Adrenal gland (tissue), 12 donors: ENCODE data around the gene AMZ1. TPM values are rescaled to one million over a fixed set of nuclear protein-coding genes. Genes with fewer than 3 reads are reported as not detected.
"Not testable (repeated sequence)": the region's sequence is repeated elsewhere in the genome, so short reads cannot be mapped to it uniquely, and the experiment has no call there.

Experiments
- DNase-seq, 7 donors: peaks; one replicate each; pipeline ENCODE4 v3.0.0-alpha.2; 2019 to 2020
- H3K27ac ChIP-seq, 5 donors: fragments of 200-600 bp; sonication (generic) in 4 of 5; 1 replicate in 3 of 5; 2 replicates in 2 of 5; pipeline versions ENCODE4 v1.5.1 to v1.8.0; 2016 to 2020; ENCODE audit warnings: mild to moderate bottlenecking in 1 of 5
- H3K27me3 ChIP-seq: fragments of 200-600 bp; 2 replicates; pipeline ENCODE4 v1.8.0; 2021
- H3K36me3 ChIP-seq, 2 donors: fragments of 200-600 bp; replicated peaks in 1 of 2; 1 replicate in 1 of 2; 2 replicates in 1 of 2; pipeline versions ENCODE4 v1.5.1 to v1.8.0; 2018 to 2022
- H3K4me1 ChIP-seq, 2 donors: fragments of 200-600 bp; replicated peaks in 1 of 2; 1 replicate in 1 of 2; 2 replicates in 1 of 2; pipeline versions ENCODE4 v1.5.1 to v1.8.0; 2018 to 2021
- H3K4me3 ChIP-seq, 4 donors: fragments of 200-600 bp; sonication (generic) in 3 of 4; one replicate each; pipeline ENCODE4 v1.5.1; 2016 to 2018
- H3K9me3 ChIP-seq, 3 donors: fragments of 200-600 bp; sonication (generic) in 1 of 3; replicated peaks in 1 of 3; 1 replicate in 2 of 3; 2 replicates in 1 of 3; pipeline versions ENCODE4 v1.5.1 to v1.8.0; 2016 to 2021
- CTCF ChIP-seq, 6 experiments: fragments of 450-650 bp in 4 of 6; fragments of 200-600 bp in 2 of 6; sonication (generic) in 1 of 6; IDR thresholded peaks; 1 replicate in 5 of 6; 2 replicates in 1 of 6; pipeline versions ENCODE4 v1.5.1 to v1.8.0; 2016 to 2021; ENCODE audit warnings: antibody characterized with exemption in 6 of 6, mild to moderate bottlenecking in 2 of 6, moderate library complexity in 1 of 6
- POLR2A ChIP-seq, 2 donors: fragments of 450-650 bp; IDR thresholded peaks; one replicate each; pipeline ENCODE4 v1.6.1; 2017; ENCODE audit warnings: antibody characterized with exemption in 2 of 2, mild to moderate bottlenecking in 2 of 2, moderate library complexity in 1 of 2
- WGBS, 4 donors: extraction: QIAGEN DNeasy Blood & Tissue Kit in 2 of 4; methylation state at CpG; one replicate each; pipeline versions ENCODE4 v1.1.5 to v1.1.7; 2013 to 2017; 5-methylcytosine and 5-hydroxymethylcytosine counted together
- intact Hi-C, 2 donors: fragments of 100-400 bp; cut with DNase I; formaldehyde crosslinking; loops; one replicate each; pipeline versions ENCODE4 v1.14.1 to v1.15.0; 2022 to 2023
- polyA plus RNA-seq, 3 donors: library from polyadenylated mRNA; stranded (reverse); fragments of 200-250 nt in 2 of 3; fragments of 350-450 nt in 1 of 3; fragmentation: Illumina TruSeq in 1 of 3; extraction: RNeasy Lipid Tissue Mini Kit (QIAGEN cat#74804) in 1 of 3; gene quantifications; one replicate each; pipeline ENCODE4 v1.2.3, GENCODE V29; 2013 to 2014
- total RNA-seq, 9 donors: library from RNA; depleted of rRNA in 4 of 9; stranded (reverse); fragments of >200 nt in 4 of 9; fragments of 120-200 nt in 1 of 9; fragmentation: NEBNext Ultra II Directional in 1 of 9; extraction: Animal tissue kit (Norgen Biotek cat#: 25700) in 1 of 9; gene quantifications; one replicate each; pipeline versions ENCODE4 v1.1.0 to v1.2.4, GENCODE V29; 2013 to 2023
- donor health status: healthy with polysubstance abuse.
- donor health status: Bipolar disorder and iron deficiency.
- donor health status: DM: yes; HTN: yes; CAD: no.
- donor health status: DM: no; HTN: no; CAD: no.
- donor health status: DM: no; HTN: no; CAD: no.
- donor health status: DM: yes; HTN: yes; CAD: no.

AMZ1 gene
- total and polyA plus RNA-seq, 12 donors, result 0.06 to 0.36 (median 0.11) TPM; not detected in 6

- 59 to 82% (median 71%) methylated on average over 20 to 23 of the region's 23 CpGs for WGBS, 4 donors
- intact Hi-C loops, result loop anchor here (5.0 to 10.0 kb wide), 3 partner anchors 78 to 215 kb away; partner anchors contain the start of gene GRIFIN (in 1 of the 2)
- H3K4me1 ChIP-seq, result peaks cover 0 to 14% of the 10 kb centered on the region in 2 donors
- H3K9me3 ChIP-seq, result no peaks in the 10 kb centered on the region
- H3K4me3 ChIP-seq, result no peak overlapping the region
- TF ChIP-seq CTCF (IDR thresholded peaks at IDR 0.05) (no peak), POLR2A (IDR thresholded peaks at IDR 0.05) (no peak)
- H3K36me3 ChIP-seq, result no peaks in the 10 kb centered on the region
- H3K27ac ChIP-seq, result no peak overlapping the region
- peaks cover 37% of the 10 kb centered on the region for H3K27me3 ChIP-seq
- DNase-seq, result no peak
Observed at GRCh38 chr7:2689951-2690705, 2.1 kb downstream of the AMZ1 start.

GRCh38 chr7:2691011-2691707 lies 3.2 kb downstream of the AMZ1 start:
- no peak for TF ChIP-seq POLR2A (IDR thresholded peaks at IDR 0.05)
- TF ChIP-seq CTCF (IDR thresholded peaks at IDR 0.05), result no peak
- Histone ChIP-seq H3K4me1 (peaks cover 0 to 14% of the 10 kb centered on the region in 2 donors), H3K27me3 (peaks cover 33% of the 10 kb centered on the region), H3K36me3 (no peaks in the 10 kb centered on the region), H3K27ac (no peak overlapping the region), H3K4me3 (no peak overlapping the region), H3K9me3 (no peaks in the 10 kb centered on the region)
- WGBS, 4 donors, result 75 to 81% (median 77%) methylated on average over 18 of the region's 18 CpGs
- no peak for DNase-seq
- intact Hi-C loops, result no loop called here

- H3K4me3 ChIP-seq, DNase-seq, H3K36me3 ChIP-seq, H3K27ac ChIP-seq, intact Hi-C loops, H3K9me3 ChIP-seq: not testable (repeated sequence)
- H3K27me3 ChIP-seq, result peaks cover 25% of the 10 kb centered on the region
- H3K4me1 ChIP-seq, result peaks cover 0 to 14% of the 10 kb centered on the region in 2 donors
- whole genome bisulfite sequencing, 4 donors, result 89 to 93% (median 91%) methylated on average over 21 to 23 of the region's 23 CpGs
Observed at GRCh38 chr7:2691932-2692439, 4.0 kb downstream of the AMZ1 start.

GRCh38 chr7:2692543-2692942 lies 4.5 kb downstream of the AMZ1 start:
- 83 to 90% (median 85%) methylated on average over 13 to 14 of the region's 14 CpGs for WGBS, 4 donors
- no peaks in the 10 kb centered on the region for H3K36me3 ChIP-seq

GRCh38 chr7:2693420-2694121 lies 5.6 kb downstream of the AMZ1 start:
- intact Hi-C loops, H3K27ac ChIP-seq, H3K36me3 ChIP-seq, DNase-seq, H3K27me3 ChIP-seq, H3K9me3 ChIP-seq, H3K4me1 ChIP-seq, H3K4me3 ChIP-seq: not testable (repeated sequence)
- WGBS, 4 donors, result 83 to 89% (median 88%) methylated on average over 17 to 19 of the region's 19 CpGs

More at GRCh38 chr7:2692543-2692942, 4.5 kb downstream of the AMZ1 start:
- Histone ChIP-seq H3K27me3 (peaks cover 19% of the 10 kb centered on the region), H3K27ac (no peak overlapping the region), H3K4me1 (peaks cover 0 to 12% of the 10 kb centered on the region in 2 donors), H3K4me3 (no peak overlapping the region), H3K9me3 (no peaks in the 10 kb centered on the region)
- intact Hi-C loops, result no loop called here
- TF ChIP-seq POLR2A (IDR thresholded peaks at IDR 0.05) (no peak), CTCF (IDR thresholded peaks at IDR 0.05) (no peak)
- no peak for DNase-seq

- 70 to 87% (median 81%) methylated on average over 7 to 8 of the region's 8 CpGs for WGBS, 4 donors
- not testable (repeated sequence) for H3K27ac ChIP-seq, H3K36me3 ChIP-seq
Observed at GRCh38 chr7:2694122-2694436, 6.1 kb downstream of the AMZ1 start.

More at GRCh38 chr7:2694122-2694436, 6.1 kb downstream of the AMZ1 start:
- H3K9me3 ChIP-seq, H3K27me3 ChIP-seq, H3K4me3 ChIP-seq, intact Hi-C loops, H3K4me1 ChIP-seq, DNase-seq: not testable (repeated sequence)
